Endometrial microvascular endothelial cells (primary cell): ENCODE data around the gene TSG101. TPM values are rescaled to one million over a fixed set of nuclear protein-coding genes. Genes with fewer than 3 reads are reported as not detected.

Source experiments
- in situ Hi-C: cut with HindIII; loops from 2 replicates; pipeline ENCODE4 v1.10.0; 2017; ENCODE audit warnings: low sequenced_read_pairs, low pct_unique_long_range_greater_than_20kb; ENCODE audit errors: inconsistent ontology term
- total RNA-seq: library from RNA; depleted of rRNA; stranded (reverse); fragments of >200 nt; gene quantifications from one replicate; pipeline ENCODE4 v1.2.3, GENCODE V29; 2015; ENCODE audit errors: inconsistent ontology term

TSG101 gene
- total RNA-seq, 1 donor from 2014 or later, result 81.1 TPM

- in situ Hi-C loops, result no loop called here
Observed at GRCh38 chr11:18452927-18453326, 73.8 kb downstream of the TSG101 start.

- in situ Hi-C loops, result no loop called here
Observed at GRCh38 chr11:18449251-18449650, 77.5 kb downstream of the TSG101 start.

- in situ Hi-C loops, result no loop called here
Observed at GRCh38 chr11:18438691-18439090, 88.1 kb downstream of the TSG101 start.

Other genes starting within 250 kb of the TSG101 start
- 19.1 TPM for gene HPS5, start 204.8 kb downstream of the TSG101 start, total RNA-seq
- gene GTF2H1, start 204.4 kb downstream of the TSG101 start, total RNA-seq, result 64.0 TPM
- 1,100 TPM for gene LDHA, start 132.4 kb downstream of the TSG101 start, total RNA-seq
- not detected for gene LDHC, start 114.6 kb downstream of the TSG101 start, total RNA-seq
- not detected for gene LDHAL6A, start 71.1 kb downstream of the TSG101 start, total RNA-seq
- gene UEVLD, start 61.8 kb upstream of the TSG101 start, total RNA-seq, result 26.8 TPM
- gene MISFA, start 72.8 kb upstream of the TSG101 start, total RNA-seq, result 1.1 TPM
- gene SPTY2D1, start 107.4 kb upstream of the TSG101 start, total RNA-seq, result 16.8 TPM
- gene TMEM86A, start 171.8 kb upstream of the TSG101 start, total RNA-seq, result 0.46 TPM
- gene IGSF22, start 199.2 kb upstream of the TSG101 start, total RNA-seq, result 0.09 TPM